NCI-H187 treated with DMSO at 0.1 percent for 48 hours (cell line): ENCODE results near the gene POLR3B.

Experiments used
- DNase-seq: peaks from one replicate; lab custom pipeline; 2025; lab: John Stamatoyannopoulos, UW

The POLR3B gene

GRCh38 chr12:106415134-106415533, 57.6 kb downstream of the POLR3B start:
- DNase-seq = no peak

GRCh38 chr12:106416273-106416672, 58.7 kb downstream of the POLR3B start:
- no peak for DNase-seq

GRCh38 chr12:106417926-106418910, 60.7 kb downstream of the POLR3B start:
- DNase-seq = no peak

GRCh38 chr12:106418970-106419369, 61.4 kb downstream of the POLR3B start:
- no peak for DNase-seq

- no peak for DNase-seq
These were observed 65.7 kb downstream of the POLR3B start for GRCh38 chr12:106423291-106423690.

GRCh38 chr12:106425061-106425702, 67.6 kb downstream of the POLR3B start:
- DNase-seq = no peak

GRCh38 chr12:106427917-106428316, 70.4 kb downstream of the POLR3B start:
- no peak for DNase-seq

GRCh38 chr12:106428384-106428783, 70.8 kb downstream of the POLR3B start:
- no peak for DNase-seq

GRCh38 chr12:106429043-106429552, 71.5 kb downstream of the POLR3B start:
- DNase-seq = no peak

GRCh38 chr12:106429636-106430035, 72.1 kb downstream of the POLR3B start:
- DNase-seq = no peak

- DNase-seq = no peak
These were observed 74.4 kb downstream of the POLR3B start for GRCh38 chr12:106431839-106432411.

- no peak for DNase-seq
These were observed 75.5 kb downstream of the POLR3B start for GRCh38 chr12:106433055-106433454.

- no peak for DNase-seq
These were observed 77.0 kb downstream of the POLR3B start for GRCh38 chr12:106434526-106434925.

GRCh38 chr12:106436164-106436563, 78.6 kb downstream of the POLR3B start:
- no peak for DNase-seq

- no peak for DNase-seq
These were observed 85.0 kb downstream of the POLR3B start for GRCh38 chr12:106442575-106442974.

- no peak for DNase-seq
These were observed 87.5 kb downstream of the POLR3B start for GRCh38 chr12:106445053-106445452.

- DNase-seq = no peak
These were observed 88.4 kb downstream of the POLR3B start for GRCh38 chr12:106445959-106446358.

GRCh38 chr12:106446419-106447092, 89.0 kb downstream of the POLR3B start:
- peak; percentile 34 for DNase-seq

GRCh38 chr12:106452309-106452708, 94.8 kb downstream of the POLR3B start:
- DNase-seq = no peak

- no peak for DNase-seq
These were observed 97.6 kb downstream of the POLR3B start for GRCh38 chr12:106455111-106455510.

- DNase-seq = no peak
These were observed 101.6 kb downstream of the POLR3B start for GRCh38 chr12:106459124-106459523.

GRCh38 chr12:106459534-106459933, 102.0 kb downstream of the POLR3B start:
- DNase-seq = no peak
